GM19455 (cell line): Measurements from ENCODE around the gene CTRB1.
"Not testable (repeated sequence)": the region's sequence is repeated elsewhere in the genome, so short reads cannot be mapped to it uniquely, and the experiment has no call there.

Experiments
- ATAC-seq: cut with Tn5 transposase; IDR thresholded peaks from one replicate; pipeline ENCODE4 v1.9.1; 2021; ENCODE audit not compliant: unreplicated experiment

CTRB1 gene

DNA sequence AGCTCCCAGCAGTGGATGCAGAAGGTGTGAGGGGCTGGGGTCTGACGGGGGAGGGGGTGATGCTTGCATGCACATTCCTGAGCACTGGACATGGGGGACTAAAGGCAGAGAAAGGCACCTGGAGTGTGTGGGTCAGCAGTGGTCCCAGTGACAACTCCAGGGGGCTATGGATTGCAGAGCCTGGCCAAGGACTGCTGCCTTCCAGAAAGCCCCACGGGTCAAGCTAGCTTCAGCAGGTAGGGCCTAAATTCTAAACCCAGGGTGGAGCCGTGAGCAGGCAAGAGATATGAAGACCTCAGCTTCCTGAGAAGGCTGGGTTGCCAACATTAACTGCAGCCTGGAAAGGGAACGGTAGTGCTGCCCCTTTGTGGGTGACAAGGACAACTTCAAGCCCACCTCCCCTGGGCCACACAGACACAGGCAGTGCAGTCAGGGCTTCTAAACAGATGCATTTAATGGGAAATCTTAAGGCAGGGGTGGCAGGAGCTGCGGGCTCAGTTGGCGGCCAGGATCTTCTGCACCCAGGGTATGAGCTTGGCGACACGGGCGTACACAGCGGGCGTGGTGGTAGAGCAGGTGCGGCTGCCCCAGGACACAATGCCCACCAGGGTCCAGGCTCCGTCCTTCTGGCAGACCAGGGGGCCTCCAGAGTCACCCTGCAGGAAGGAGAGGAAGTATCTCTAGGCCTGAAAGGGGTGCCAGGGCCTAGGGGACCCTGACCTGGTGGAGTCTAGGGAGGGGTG is 14.9 kb upstream of the CTRB1 start:
- no peak for ATAC-seq

DNA sequence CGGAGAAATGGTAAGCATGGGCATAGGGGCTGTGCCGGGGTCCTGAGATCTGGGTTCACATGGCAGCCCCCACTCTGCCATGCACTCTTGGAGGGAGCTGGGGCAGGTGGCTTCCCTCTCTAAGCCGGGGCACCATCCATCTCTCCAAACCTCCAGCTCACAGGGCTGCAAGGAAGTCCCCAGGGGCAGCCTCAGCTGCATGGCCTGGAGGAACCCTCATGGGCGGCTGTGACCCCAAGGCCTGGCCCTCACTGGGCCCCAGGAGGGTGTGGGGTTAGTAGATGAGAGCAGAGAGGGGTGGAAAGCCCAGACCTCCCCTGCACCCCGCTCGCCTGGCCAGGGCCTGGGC is 14.4 kb upstream of the CTRB1 start:
- no peak for ATAC-seq

- not testable (repeated sequence) for ATAC-seq
Observed at GRCh38 chr16:75204905-75205304, 13.9 kb upstream of the CTRB1 start.

DNA sequence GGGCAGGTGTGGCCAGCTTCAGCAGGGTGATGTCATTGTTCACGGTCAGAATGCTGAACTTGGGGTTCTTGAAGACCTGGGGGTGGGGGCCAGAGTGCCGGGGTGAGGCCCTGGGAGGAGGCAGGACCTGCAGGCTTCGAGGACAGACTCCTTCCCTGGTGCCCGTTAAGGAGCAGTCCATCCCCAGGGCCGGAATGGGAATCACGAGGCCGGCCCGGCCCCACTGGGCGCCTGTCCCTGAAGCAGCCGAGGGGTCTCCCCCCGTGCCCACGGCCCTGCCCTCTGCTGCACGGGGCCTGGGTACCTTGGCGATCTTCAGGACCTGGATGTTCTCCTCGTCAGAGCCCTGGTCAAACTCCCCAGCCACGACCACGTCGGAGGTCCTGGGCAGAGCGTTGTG is 13.3 kb upstream of the CTRB1 start:
- ATAC-seq, result not testable (repeated sequence)

DNA sequence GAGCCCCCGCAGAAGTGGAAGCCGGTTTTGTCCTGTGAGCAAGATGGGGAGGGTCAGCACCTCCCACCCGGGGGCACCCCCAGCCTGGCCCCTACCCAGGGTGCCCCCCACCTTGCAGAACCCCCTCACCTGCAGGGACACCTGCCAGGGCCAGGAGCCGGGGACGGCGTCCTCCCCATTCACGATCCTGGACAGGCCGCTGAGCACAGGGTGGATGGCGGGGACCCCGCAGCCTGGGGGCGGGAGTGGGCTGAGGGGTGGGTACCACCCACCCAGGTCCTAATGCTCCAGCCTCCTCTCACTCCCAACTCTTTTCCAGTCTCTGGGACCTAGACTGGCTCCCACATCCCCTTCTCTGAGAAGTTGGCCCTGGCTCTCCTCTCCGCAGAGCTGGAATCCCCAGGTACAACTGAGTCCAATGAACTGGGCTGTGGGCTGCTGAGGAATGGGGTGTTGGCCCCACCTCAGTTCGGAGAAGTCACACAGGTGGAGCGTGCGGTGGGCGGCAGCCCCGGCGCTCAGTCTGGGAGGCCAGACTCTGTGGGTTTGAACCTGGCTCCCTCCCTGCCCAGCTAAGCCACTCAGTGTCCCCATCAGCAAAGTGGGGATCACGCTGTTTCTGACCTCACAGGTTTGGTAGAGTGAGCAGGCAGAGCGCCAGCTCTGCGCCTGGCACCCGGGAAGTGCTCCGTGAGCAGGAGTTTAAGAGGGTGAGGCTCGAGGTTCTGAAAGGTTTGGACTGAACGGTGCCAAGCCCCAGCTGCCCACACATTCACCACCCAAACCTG is 12.6 kb upstream of the CTRB1 start:
- not testable (repeated sequence) for ATAC-seq

GRCh38 chr16:75206749-75207451 is 11.9 kb upstream of the CTRB1 start, which contains the start of gene CTRB2:
CTRB2 (minus strand) TSS chr16:75207161; CDS start chr16:75207141, 20 bp downstream.
- ATAC-seq, result no peak

DNA sequence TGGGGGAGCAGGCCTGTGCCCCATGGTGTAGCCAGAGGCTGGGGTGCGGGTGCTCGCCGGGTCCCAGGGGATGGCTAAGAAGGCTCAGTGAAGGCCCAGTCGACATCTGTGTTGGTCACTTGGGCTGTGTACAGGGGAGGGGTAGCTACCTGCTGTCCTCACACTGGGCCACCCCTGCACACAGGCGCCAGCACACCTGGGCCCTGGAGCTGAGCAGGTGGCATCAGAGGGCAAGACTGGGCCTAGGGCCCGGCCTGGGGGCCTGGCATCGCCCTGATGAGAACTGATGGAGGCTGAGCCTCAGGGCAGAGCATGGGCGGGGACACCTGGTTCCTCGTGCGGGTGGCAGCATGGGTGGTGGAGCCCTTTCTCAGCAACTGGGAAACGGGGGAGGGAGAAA is 11.0 kb upstream of the CTRB1 start:
- no peak for ATAC-seq

DNA sequence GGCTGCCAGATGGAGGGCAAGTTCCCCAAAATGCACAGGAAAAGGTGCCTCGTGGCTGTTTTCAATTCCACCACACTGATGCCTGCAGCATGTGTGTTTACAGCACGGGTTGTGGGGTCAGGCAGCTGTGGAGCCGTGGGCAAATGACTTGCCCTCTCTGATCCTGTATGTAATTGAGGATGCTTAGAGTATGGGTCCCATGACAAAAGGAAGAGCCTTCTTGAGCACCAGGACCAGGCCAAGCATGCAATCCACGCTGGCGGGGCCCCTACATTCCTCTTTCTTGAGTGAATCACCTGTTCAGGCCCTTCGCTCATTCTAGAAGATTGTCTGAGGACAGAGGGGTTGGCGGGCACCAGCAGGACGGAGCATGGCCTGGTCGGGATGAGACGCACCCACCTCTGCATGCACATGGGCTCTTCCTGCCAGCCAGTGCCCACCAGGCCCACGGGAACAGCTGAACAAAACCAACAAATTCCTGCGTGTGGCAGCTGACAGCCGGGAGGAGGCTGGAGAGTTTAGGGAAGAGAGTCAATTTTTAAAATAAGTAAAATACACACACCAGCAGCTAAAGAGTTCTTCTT is 10.5 kb upstream of the CTRB1 start:
- no peak for ATAC-seq

- ATAC-seq, result no peak
Observed at GRCh38 chr16:75208861-75209505, 9.8 kb upstream of the CTRB1 start.

GRCh38 chr16:75209514-75209913 is 9.3 kb upstream of the CTRB1 start:
- not testable (repeated sequence) for ATAC-seq

GRCh38 chr16:75209944-75210343 is 8.8 kb upstream of the CTRB1 start:
- no peak for ATAC-seq

DNA sequence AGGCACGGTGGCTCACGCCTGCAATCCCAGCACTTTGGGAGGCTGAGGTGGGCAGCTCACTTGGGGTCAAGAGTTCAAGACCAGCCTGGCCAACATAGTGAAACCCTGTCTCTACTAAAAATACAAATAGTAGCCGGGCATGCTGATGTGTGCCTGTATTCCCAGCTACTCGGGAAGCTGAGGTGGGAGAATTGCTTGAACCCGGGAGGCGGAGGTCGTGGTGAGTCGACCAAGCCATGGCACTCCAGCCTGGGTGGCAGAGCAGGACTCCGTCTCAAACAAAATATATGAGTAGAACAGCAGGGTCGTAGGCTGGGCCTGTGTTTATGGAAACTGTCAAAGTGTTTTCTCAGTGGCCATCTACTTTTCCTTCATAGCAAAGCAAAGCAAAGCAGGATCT is 7.5 kb upstream of the CTRB1 start:
- not testable (repeated sequence) for ATAC-seq

DNA sequence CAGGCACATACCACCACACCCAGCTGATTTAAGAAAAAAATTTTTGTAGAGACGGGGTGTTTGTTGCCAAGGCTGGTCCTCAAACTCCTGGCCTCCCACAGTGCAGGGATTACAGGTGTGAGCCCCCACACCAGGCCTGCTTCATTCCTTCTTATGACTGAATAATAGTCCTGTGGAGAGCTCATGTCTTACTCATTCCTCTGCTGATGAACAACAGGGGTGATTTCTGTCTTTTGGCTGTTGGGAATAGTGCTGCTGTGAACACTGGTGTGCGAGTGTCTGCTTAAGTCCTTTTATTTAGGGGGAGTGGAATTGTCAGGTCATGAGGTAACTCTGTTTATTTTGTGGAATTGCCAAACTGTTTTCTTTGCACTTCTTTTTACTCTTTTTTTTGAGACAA is 2.7 kb upstream of the CTRB1 start:
- ATAC-seq, result no peak

DNA sequence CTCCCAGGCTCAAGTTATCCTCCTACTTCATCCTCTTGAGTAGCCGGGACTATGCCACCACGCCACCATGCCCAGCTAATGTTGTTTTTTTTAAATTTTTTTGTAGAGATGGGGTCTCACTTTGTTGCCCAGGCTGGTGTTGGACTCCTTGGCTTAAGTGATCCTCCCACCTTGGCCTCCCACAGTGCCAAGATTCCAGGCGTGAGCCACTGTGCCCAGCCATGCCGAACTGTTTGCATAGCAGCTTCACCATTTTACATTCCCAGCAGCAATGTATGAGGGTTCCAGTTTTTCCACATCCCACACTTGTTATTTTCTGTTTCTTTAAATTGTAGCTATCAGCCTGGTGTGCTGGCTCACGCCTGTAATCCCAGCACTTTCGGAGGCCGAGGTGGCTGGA is 2.2 kb upstream of the CTRB1 start:
- no peak for ATAC-seq

DNA sequence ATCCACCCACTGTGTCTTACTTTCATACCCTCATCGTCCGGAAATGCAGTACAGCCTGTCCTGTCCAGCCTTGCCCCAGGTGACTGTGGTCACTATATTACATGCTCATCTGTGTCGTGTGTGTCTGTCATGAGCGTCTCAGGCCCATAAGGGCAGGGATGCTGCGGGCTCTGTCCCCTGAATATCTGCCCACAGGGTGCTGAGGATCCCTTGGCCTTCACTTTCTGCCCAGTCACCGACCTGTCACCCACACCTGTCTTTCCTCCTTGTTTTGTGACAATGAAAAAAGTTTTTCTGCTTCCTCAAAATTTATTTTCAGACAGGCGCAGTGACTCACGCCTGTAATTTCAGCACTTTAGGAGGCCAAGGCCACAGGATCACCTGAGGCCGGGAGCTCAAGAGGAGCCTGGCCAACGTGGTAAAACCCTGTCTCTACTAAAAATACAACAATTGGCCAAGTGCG is 1.4 kb upstream of the CTRB1 start:
- ATAC-seq, result no peak

DNA sequence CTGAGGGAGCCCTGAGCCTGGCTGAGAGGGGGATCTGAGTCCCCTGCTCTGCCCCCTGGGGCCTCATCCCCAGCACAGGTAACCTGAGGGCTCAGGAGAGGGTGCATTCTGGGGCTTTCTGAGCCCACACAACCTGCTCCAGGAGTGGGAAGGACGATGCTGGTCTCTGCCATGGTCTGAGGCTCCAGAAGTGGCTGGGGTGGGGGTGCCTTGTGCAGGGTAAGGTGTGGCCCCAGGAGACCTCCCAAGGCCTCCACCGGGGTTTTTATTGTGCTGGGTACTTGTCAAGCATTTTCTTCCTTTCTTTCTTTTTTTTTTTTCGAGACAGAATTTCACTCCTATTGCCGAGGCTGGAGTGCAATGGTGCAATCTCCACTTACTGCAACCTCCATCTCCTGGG is 300 bp downstream of the CTRB1 start:
- ATAC-seq, result no peak

GRCh38 chr16:75219838-75220237 is 1.1 kb downstream of the CTRB1 start:
- ATAC-seq, result peak; percentile 64

DNA sequence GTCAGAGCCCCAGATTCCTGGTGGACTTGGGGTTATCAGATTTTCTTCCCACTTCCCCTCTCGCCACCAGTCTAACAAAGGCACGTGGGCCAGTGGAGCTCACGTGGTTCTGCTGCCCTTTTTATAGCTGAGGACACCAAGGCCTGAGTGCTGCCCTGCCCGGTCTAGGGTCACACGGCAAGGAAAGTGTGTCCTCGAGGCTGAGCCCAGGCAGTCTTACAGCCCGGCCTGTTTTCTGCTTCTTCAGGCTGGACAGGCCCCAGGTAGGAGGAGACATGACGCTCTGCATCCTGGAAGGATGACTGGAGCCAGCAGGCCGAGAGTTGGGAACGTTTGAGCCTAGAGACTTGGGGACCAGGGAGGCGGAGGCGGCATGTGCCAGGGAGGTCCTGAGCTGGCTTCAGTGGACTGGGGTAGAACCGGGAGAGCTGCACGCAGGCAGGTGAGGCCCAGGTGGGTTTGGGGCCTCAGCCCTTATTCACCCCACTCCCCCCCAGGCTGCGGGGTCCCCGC is 3.5 kb downstream of the CTRB1 start:
- no peak for ATAC-seq

DNA sequence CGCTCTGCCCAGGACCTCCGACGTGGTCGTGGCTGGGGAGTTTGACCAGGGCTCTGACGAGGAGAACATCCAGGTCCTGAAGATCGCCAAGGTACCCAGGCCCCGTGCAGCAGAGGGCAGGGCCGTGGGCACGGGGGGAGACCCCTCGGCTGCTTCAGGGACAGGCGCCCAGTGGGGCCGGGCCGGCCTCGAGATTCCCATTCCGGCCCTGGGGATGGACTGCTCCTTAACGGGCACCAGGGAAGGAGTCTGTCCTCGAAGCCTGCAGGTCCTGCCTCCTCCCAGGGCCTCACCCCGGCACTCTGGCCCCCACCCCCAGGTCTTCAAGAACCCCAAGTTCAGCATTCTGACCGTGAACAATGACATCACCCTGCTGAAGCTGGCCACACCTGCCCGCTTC is 4.3 kb downstream of the CTRB1 start:
- ATAC-seq, result not testable (repeated sequence)

- no peak for ATAC-seq
Observed at GRCh38 chr16:75224306-75225082, 5.7 kb downstream of the CTRB1 start.
